PC-9 (cell line): Measurements from ENCODE around the gene CHST2. TPM values are rescaled to one million over a fixed set of nuclear protein-coding genes. Genes with fewer than 3 reads are reported as not detected.
"Not testable (repeated sequence)": the region's sequence is repeated elsewhere in the genome, so short reads cannot be mapped to it uniquely, and the experiment has no call there.

ENCODE experiments used
- BruUV-seq: library from RNA; stranded (reverse); fragments of 400-500 nt; replicated peaks from 2 replicates; lab custom pipeline; 2021; lab: Mats Ljungman, UMichigan
- CTCF ChIA-PET: fragments of 300-600 bp; sonication (Branson Sonifier 250); formaldehyde crosslinking; loops from one replicate; lab custom pipeline; 2022; ENCODE audit warnings: antibody characterized with exemption; lab: Charles Lee
- POLR2A ChIA-PET: fragments of 300-600 bp; sonication (Branson Sonifier 250); formaldehyde crosslinking; loops from one replicate; lab custom pipeline; 2022; ENCODE audit warnings: antibody characterized with exemption; ENCODE audit not compliant: unreplicated experiment; lab: Charles Lee
- DNase-seq, 2 experiments: peaks; one replicate each; pipeline versions ENCODE4 v3.0.0 to v3.0.0-alpha.2; 2015 to 2022; ENCODE audit warnings: mixed read lengths in 1 of 2
- H2AFZ ChIP-seq: fragments of 200-600 bp; sonication (generic); 2 replicates; pipeline ENCODE4 v1.8.1; 2017; ENCODE audit warnings: antibody characterized with exemption
- H3F3A ChIP-seq: fragments of 200-600 bp; sonication (generic); 2 replicates; pipeline ENCODE4 v1.8.1; 2017; ENCODE audit warnings: antibody characterized with exemption, mild to moderate bottlenecking, low read depth; ENCODE audit not compliant: insufficient read depth
- H3K27ac ChIP-seq: fragments of 200-600 bp; sonication (generic); 2 replicates; pipeline ENCODE4 v1.6.1; 2016; ENCODE audit warnings: mixed run types
- H3K27me3 ChIP-seq: fragments of 200-600 bp; sonication (generic); 2 replicates; pipeline ENCODE4 v1.6.1; 2016; ENCODE audit warnings: low read depth, mixed run types; ENCODE audit not compliant: insufficient read depth
- H3K36me3 ChIP-seq: fragments of 200-600 bp; sonication (generic); 2 replicates; pipeline ENCODE4 v1.6.1; 2016; ENCODE audit warnings: low read depth, mixed run types
- H3K4me1 ChIP-seq: fragments of 200-600 bp; sonication (generic); replicated peaks from 2 replicates; pipeline ENCODE4 v1.6.1; 2016; ENCODE audit warnings: mixed run types; ENCODE audit not compliant: insufficient read depth
- H3K4me2 ChIP-seq: fragments of 200-600 bp; sonication (generic); 2 replicates; pipeline ENCODE4 v1.6.1; 2017; ENCODE audit warnings: mixed run types
- H3K4me3 ChIP-seq: fragments of 200-600 bp; sonication (generic); 2 replicates; pipeline ENCODE4 v1.6.1; 2016; ENCODE audit warnings: mixed run types
- H3K79me2 ChIP-seq: fragments of 200-600 bp; sonication (generic); 2 replicates; pipeline ENCODE4 v1.6.1; 2017; ENCODE audit warnings: low read depth, mixed run types
- H3K9me2 ChIP-seq: fragments of 200-600 bp; sonication (generic); 2 replicates; pipeline ENCODE4 v1.8.1; 2017; ENCODE audit warnings: mild to moderate bottlenecking; ENCODE audit not compliant: insufficient read depth
- H3K9me3 ChIP-seq: fragments of 200-600 bp; sonication (generic); 2 replicates; pipeline ENCODE4 v1.8.1; 2016; ENCODE audit warnings: low read depth; ENCODE audit not compliant: insufficient read depth
- H4K20me1 ChIP-seq: fragments of 200-600 bp; sonication (generic); 2 replicates; pipeline ENCODE4 v1.8.1; 2017; ENCODE audit not compliant: insufficient read depth
- CTCF ChIP-seq: fragments of 200-600 bp; sonication (generic); conservative IDR thresholded peaks from 2 replicates; pipeline ENCODE4 v1.6.1; 2017; ENCODE audit warnings: mixed run types, antibody characterized with exemption, mild to moderate bottlenecking, moderate library complexity
- EZH2 ChIP-seq: fragments of 200-600 bp; sonication (generic); IDR thresholded peaks from 2 replicates; pipeline ENCODE4 v1.8.0; 2017; ENCODE audit warnings: antibody characterized with exemption, low read depth
- intact Hi-C: fragments of 100-400 bp; cut with micrococcal nuclease; formaldehyde crosslinking; loops from one replicate; pipeline ENCODE4 v1.10.0; 2022; ENCODE audit not compliant: unreplicated experiment
- total RNA-seq: library from RNA; stranded (reverse); gene quantifications from 2 replicates; pipeline ENCODE4 v1.2.3, GENCODE V29; 2021

The CHST2 gene
- total RNA-seq, 1 experiment from 2014 or later = 0.15 TPM

GRCh38 chr3:143160437-143160836 is 40.9 kb downstream of the CHST2 start:
- H3K36me3 ChIP-seq = no peaks in the 10 kb centered on the region
- no peak overlapping the region for H2AFZ ChIP-seq
- no peak overlapping the region for H3K27ac ChIP-seq
- H3K4me1 ChIP-seq = no peaks in the 10 kb centered on the region
- DNase-seq = no peak
- H3K27me3 ChIP-seq = no peaks in the 10 kb centered on the region
- H3F3A ChIP-seq = no peaks in the 10 kb centered on the region
- no peaks in the 10 kb centered on the region for H3K79me2 ChIP-seq
- H3K4me2 ChIP-seq = no peak overlapping the region
- TF ChIP-seq EZH2 = no peak
- TF ChIP-seq CTCF = no peak
- no peak overlapping the region for H3K4me3 ChIP-seq
- intact Hi-C loops = no loop called here
- H3K9me3 ChIP-seq = no peaks in the 10 kb centered on the region
- no TSS peak for BruUV-seq
- H4K20me1 ChIP-seq = no peaks in the 10 kb centered on the region
- CTCF ChIA-PET = no interaction called here
- no peaks in the 10 kb centered on the region for H3K9me2 ChIP-seq
- POLR2A ChIA-PET = no interaction called here

- H3F3A ChIP-seq = no peaks in the 10 kb centered on the region
- TF ChIP-seq EZH2 (no peak), CTCF (no peak)
- DNase-seq = no peak
- no peaks in the 10 kb centered on the region for H3K36me3 ChIP-seq
- ChIA-PET CTCF (no interaction called here), POLR2A (no interaction called here)
- no peaks in the 10 kb centered on the region for H3K79me2 ChIP-seq
- H2AFZ ChIP-seq = no peak overlapping the region
- no peaks in the 10 kb centered on the region for H3K27me3 ChIP-seq
- H3K9me3 ChIP-seq = no peaks in the 10 kb centered on the region
- no peak overlapping the region for H3K4me3 ChIP-seq
- BruUV-seq = no TSS peak
- no peak overlapping the region for H3K27ac ChIP-seq
- H3K9me2 ChIP-seq = no peaks in the 10 kb centered on the region
- no peak overlapping the region for H3K4me2 ChIP-seq
- intact Hi-C loops = no loop called here
- no peaks in the 10 kb centered on the region for H4K20me1 ChIP-seq
- no peaks in the 10 kb centered on the region for H3K4me1 ChIP-seq
Observed at GRCh38 chr3:143163562-143164100, 44.1 kb downstream of the CHST2 start.

GRCh38 chr3:143165211-143165610 is 45.6 kb downstream of the CHST2 start:
- H3F3A ChIP-seq = no peaks in the 10 kb centered on the region
- H3K27ac ChIP-seq = no peak overlapping the region
- H3K36me3 ChIP-seq = no peaks in the 10 kb centered on the region
- H2AFZ ChIP-seq = no peak overlapping the region
- ChIA-PET POLR2A (no interaction called here), CTCF (no interaction called here)
- intact Hi-C loops = no loop called here
- no peaks in the 10 kb centered on the region for H3K9me2 ChIP-seq
- H3K79me2 ChIP-seq = no peaks in the 10 kb centered on the region
- no peaks in the 10 kb centered on the region for H3K27me3 ChIP-seq
- no peak overlapping the region for H3K4me2 ChIP-seq
- TF ChIP-seq EZH2 (no peak), CTCF (no peak)
- BruUV-seq = no TSS peak
- H3K4me1 ChIP-seq = no peaks in the 10 kb centered on the region
- H3K4me3 ChIP-seq = no peak overlapping the region
- no peaks in the 10 kb centered on the region for H3K9me3 ChIP-seq
- no peak for DNase-seq
- no peaks in the 10 kb centered on the region for H4K20me1 ChIP-seq

GRCh38 chr3:143165612-143166285 is 46.2 kb downstream of the CHST2 start:
- H3F3A ChIP-seq, H3K79me2 ChIP-seq, H3K36me3 ChIP-seq, POLR2A ChIA-PET, H3K4me2 ChIP-seq, H4K20me1 ChIP-seq, CTCF ChIA-PET, BruUV-seq, intact Hi-C loops, H3K9me3 ChIP-seq, H3K27ac ChIP-seq, H3K27me3 ChIP-seq, H2AFZ ChIP-seq, DNase-seq, H3K4me3 ChIP-seq, H3K9me2 ChIP-seq, H3K4me1 ChIP-seq: not testable (repeated sequence)
